ENCODE results near the gene AURKAIP1. TPM values are rescaled to one million over a fixed set of nuclear protein-coding genes. Genes with fewer than 3 reads are reported as not detected.
A peak's percentile ranks its signal among the peaks of the same experiment; 100 is the strongest.

The AURKAIP1 gene
- total and polyA plus RNA-seq, 2 of the 13 experiments (the other 11 are each of a cell fraction or from before 2014, with no cell fraction given): 69.5 to 175 TPM

GRCh38 chr1:1373051-1373814 is 1.8 kb downstream of the AURKAIP1 start:
- Histone ChIP-seq H3K4me2 (ENCODE audit: low read depth, low read length) (peak overlapping the region; percentile 91), H3K4me3 (replicated peaks in 1 of 3; ENCODE audit: insufficient read depth in 1 of 3, low read depth in 2 of 3, low read length in 3 of 3) (peak overlapping the region in 2 of 3 experiments; percentile 90 to 99; a peak in 5 of 6 replicates), H3K36me3 (replicated peaks in 1 of 2; ENCODE audit: control insufficient read depth in 1 of 2, insufficient read depth in 2 of 2, low read length in 2 of 2) (peaks cover 0 to 3% of the 10 kb centered on the region in 2 experiments; a peak in 1 of 5 replicates), H3K27me3 (ENCODE audit: control insufficient read depth in 1 of 2, insufficient read depth in 2 of 2, low read length in 2 of 2) (no peaks in the 10 kb centered on the region; a peak in 1 of 5 replicates), H2AFZ (ENCODE audit: low read length) (no peak overlapping the region), H3K4me1 (ENCODE audit: insufficient read depth, low read length) (peaks cover 37% of the 10 kb centered on the region), H3K27ac (ENCODE audit: extremely low read length, insufficient read depth, low read length) (no peak overlapping the region), H3K79me2 (ENCODE audit: insufficient read depth, low read length) (peaks cover 19% of the 10 kb centered on the region), H3K9me3 (ENCODE audit: low read length) (no peaks in the 10 kb centered on the region), H4K20me1 (ENCODE audit: insufficient read depth, low read length) (no peaks in the 10 kb centered on the region), H3K9ac (ENCODE audit: insufficient read depth, low read depth, low read length) (no peak overlapping the region)
- 93% methylated on average over 21 of the region's 26 CpGs for WGBS (ENCODE audit: low lambda C conversion rate)
- FAIRE-seq (no peak), DNase-seq (ENCODE audit: low spot score) (no peak), ATAC-seq (no peak)
- BruUV-seq (replicated peaks): no TSS peak
- CTCF ChIA-PET (ENCODE audit: low intra/inter-chr PET ratio, low total read pairs): interaction anchor here (1.8 to 1.9 kb wide), 2 partner anchors 24 to 29 kb away, joined by 11 to 13 read pairs; partner anchors contain the start of gene DVL1
- in situ Hi-C loops (cut with HindIII; ENCODE audit: extremely low pct_ligation_motif_present, low pct_unique_long_range_greater_than_20kb): no loop called here
- POLR2A ChIA-PET: interaction anchor here (1.5 to 1.7 kb wide), 2 partner anchors 11 to 21 kb away, joined by 6 to 7 read pairs; no protein-coding TSS in a partner anchor
- intact Hi-C loops (cut with micrococcal nuclease; ENCODE audit: unreplicated experiment): no loop called here
- TF ChIP-seq ZNF564 (CRISPR knock-in tag; IDR thresholded peaks at IDR 0.05) (no peak), IRF2 (CRISPR knock-in tag; IDR thresholded peaks at IDR 0.05) (no peak), UBTF (CRISPR knock-in tag; IDR thresholded peaks at IDR 0.05) (0 out of 2 replicates have a peak, but pooled peaks have one; percentile 16)
